ENCODE measurements around the gene CLDN24.

Gene CLDN24

GRCh38 chr4:183322326-183322725, at the start of gene CLDN24:
CLDN24 (minus strand) TSS chr4:183322426; CDS start chr4:183322426, 0 bp downstream.
- DNase-seq, result no peak

- no peak for DNase-seq
These were observed 48.6 kb upstream of the CLDN24 start for GRCh38 chr4:183370786-183371185.

GRCh38 chr4:183369073-183369472, 46.8 kb upstream of the CLDN24 start:
- DNase-seq, result no peak

- DNase-seq, result no peak
These were observed 44.1 kb upstream of the CLDN24 start for GRCh38 chr4:183366206-183366835.

GRCh38 chr4:183364025-183364424, 41.8 kb upstream of the CLDN24 start:
- DNase-seq, result no peak

GRCh38 chr4:183362916-183363542, 40.8 kb upstream of the CLDN24 start:
- DNase-seq, result no peak

- no peak for DNase-seq
These were observed 39.8 kb upstream of the CLDN24 start for GRCh38 chr4:183362036-183362435.

GRCh38 chr4:183360161-183360919, 38.1 kb upstream of the CLDN24 start:
- DNase-seq, result no peak

GRCh38 chr4:183358215-183358755, 36.1 kb upstream of the CLDN24 start:
- no peak for DNase-seq

- no peak for DNase-seq
These were observed 34.9 kb upstream of the CLDN24 start for GRCh38 chr4:183356931-183357675.

- DNase-seq, result no peak
These were observed 34.1 kb upstream of the CLDN24 start for GRCh38 chr4:183356173-183356830.

- DNase-seq, result no peak
These were observed 33.2 kb upstream of the CLDN24 start for GRCh38 chr4:183355405-183355804.

- DNase-seq, result no peak
These were observed 32.0 kb upstream of the CLDN24 start for GRCh38 chr4:183354219-183354618.

GRCh38 chr4:183353557-183353956, 31.3 kb upstream of the CLDN24 start:
- DNase-seq, result no peak

GRCh38 chr4:183352546-183352945, 30.3 kb upstream of the CLDN24 start:
- no peak for DNase-seq

- no peak for DNase-seq
These were observed 28.3 kb upstream of the CLDN24 start for GRCh38 chr4:183350317-183351071.

GRCh38 chr4:183349673-183350072, 27.4 kb upstream of the CLDN24 start:
- DNase-seq, result no peak

- DNase-seq, result no peak
These were observed 26.8 kb upstream of the CLDN24 start for GRCh38 chr4:183348706-183349659.

GRCh38 chr4:183348136-183348535, 25.9 kb upstream of the CLDN24 start:
- DNase-seq, result no peak

- no peak for DNase-seq
These were observed 25.3 kb upstream of the CLDN24 start for GRCh38 chr4:183347566-183347965.

All from CD4-positive, alpha-beta T cell treated with Interleukin-17A for 4 hours (primary cell).